ENCODE measurements around the gene EIF2B2.

GRCh38 chr14:74962046-74962445 is 40.7 kb upstream of the EIF2B2 start:
- TF ChIP-seq POLR2AphosphoS5 (IDR thresholded peaks at IDR 0.05; ENCODE audit: low read depth) (no peak), CTCF (conservative IDR thresholded peaks at IDR 0.05; ENCODE audit: low read depth in 2 of 2) (no peak), ETS1 (IDR thresholded peaks at IDR 0.05) (no peak), EZH2phosphoT487 (IDR thresholded peaks at IDR 0.05; ENCODE audit: unreplicated experiment) (no peak), EZH2 (IDR thresholded peaks at IDR 0.05; ENCODE audit: low read depth, unreplicated experiment) (no peak), JUNB (IDR thresholded peaks at IDR 0.05; ENCODE audit: unreplicated experiment) (no peak), ZNF114 (CRISPR knock-in tag; IDR thresholded peaks at IDR 0.05) (no peak), CREB1 (CRISPR knock-in tag; IDR thresholded peaks at IDR 0.05; ENCODE audit: low read depth) (no peak), ZNF331 (CRISPR knock-in tag; IDR thresholded peaks at IDR 0.05; ENCODE audit: low read depth) (no peak), STAT1 (IDR thresholded peaks at IDR 0.05; ENCODE audit: unreplicated experiment) (no peak), NANOG (IDR thresholded peaks at IDR 0.05; ENCODE audit: borderline replicate concordance) (no peak)
- TF ChIP-seq, protein P1, sequence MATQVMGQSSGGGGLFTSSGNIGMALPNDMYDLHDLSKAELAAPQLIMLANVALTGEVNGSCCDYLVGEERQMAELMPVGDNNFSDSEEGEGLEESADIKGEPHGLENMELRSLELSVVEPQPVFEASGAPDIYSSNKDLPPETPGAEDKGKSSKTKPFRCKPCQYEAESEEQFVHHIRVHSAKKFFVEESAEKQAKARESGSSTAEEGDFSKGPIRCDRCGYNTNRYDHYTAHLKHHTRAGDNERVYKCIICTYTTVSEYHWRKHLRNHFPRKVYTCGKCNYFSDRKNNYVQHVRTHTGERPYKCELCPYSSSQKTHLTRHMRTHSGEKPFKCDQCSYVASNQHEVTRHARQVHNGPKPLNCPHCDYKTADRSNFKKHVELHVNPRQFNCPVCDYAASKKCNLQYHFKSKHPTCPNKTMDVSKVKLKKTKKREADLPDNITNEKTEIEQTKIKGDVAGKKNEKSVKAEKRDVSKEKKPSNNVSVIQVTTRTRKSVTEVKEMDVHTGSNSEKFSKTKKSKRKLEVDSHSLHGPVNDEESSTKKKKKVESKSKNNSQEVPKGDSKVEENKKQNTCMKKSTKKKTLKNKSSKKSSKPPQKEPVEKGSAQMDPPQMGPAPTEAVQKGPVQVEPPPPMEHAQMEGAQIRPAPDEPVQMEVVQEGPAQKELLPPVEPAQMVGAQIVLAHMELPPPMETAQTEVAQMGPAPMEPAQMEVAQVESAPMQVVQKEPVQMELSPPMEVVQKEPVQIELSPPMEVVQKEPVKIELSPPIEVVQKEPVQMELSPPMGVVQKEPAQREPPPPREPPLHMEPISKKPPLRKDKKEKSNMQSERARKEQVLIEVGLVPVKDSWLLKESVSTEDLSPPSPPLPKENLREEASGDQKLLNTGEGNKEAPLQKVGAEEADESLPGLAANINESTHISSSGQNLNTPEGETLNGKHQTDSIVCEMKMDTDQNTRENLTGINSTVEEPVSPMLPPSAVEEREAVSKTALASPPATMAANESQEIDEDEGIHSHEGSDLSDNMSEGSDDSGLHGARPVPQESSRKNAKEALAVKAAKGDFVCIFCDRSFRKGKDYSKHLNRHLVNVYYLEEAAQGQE (IDR thresholded peaks at IDR 0.05; ENCODE audit: unreplicated experiment), result no peak
- TF ChIP-seq, protein P2, sequence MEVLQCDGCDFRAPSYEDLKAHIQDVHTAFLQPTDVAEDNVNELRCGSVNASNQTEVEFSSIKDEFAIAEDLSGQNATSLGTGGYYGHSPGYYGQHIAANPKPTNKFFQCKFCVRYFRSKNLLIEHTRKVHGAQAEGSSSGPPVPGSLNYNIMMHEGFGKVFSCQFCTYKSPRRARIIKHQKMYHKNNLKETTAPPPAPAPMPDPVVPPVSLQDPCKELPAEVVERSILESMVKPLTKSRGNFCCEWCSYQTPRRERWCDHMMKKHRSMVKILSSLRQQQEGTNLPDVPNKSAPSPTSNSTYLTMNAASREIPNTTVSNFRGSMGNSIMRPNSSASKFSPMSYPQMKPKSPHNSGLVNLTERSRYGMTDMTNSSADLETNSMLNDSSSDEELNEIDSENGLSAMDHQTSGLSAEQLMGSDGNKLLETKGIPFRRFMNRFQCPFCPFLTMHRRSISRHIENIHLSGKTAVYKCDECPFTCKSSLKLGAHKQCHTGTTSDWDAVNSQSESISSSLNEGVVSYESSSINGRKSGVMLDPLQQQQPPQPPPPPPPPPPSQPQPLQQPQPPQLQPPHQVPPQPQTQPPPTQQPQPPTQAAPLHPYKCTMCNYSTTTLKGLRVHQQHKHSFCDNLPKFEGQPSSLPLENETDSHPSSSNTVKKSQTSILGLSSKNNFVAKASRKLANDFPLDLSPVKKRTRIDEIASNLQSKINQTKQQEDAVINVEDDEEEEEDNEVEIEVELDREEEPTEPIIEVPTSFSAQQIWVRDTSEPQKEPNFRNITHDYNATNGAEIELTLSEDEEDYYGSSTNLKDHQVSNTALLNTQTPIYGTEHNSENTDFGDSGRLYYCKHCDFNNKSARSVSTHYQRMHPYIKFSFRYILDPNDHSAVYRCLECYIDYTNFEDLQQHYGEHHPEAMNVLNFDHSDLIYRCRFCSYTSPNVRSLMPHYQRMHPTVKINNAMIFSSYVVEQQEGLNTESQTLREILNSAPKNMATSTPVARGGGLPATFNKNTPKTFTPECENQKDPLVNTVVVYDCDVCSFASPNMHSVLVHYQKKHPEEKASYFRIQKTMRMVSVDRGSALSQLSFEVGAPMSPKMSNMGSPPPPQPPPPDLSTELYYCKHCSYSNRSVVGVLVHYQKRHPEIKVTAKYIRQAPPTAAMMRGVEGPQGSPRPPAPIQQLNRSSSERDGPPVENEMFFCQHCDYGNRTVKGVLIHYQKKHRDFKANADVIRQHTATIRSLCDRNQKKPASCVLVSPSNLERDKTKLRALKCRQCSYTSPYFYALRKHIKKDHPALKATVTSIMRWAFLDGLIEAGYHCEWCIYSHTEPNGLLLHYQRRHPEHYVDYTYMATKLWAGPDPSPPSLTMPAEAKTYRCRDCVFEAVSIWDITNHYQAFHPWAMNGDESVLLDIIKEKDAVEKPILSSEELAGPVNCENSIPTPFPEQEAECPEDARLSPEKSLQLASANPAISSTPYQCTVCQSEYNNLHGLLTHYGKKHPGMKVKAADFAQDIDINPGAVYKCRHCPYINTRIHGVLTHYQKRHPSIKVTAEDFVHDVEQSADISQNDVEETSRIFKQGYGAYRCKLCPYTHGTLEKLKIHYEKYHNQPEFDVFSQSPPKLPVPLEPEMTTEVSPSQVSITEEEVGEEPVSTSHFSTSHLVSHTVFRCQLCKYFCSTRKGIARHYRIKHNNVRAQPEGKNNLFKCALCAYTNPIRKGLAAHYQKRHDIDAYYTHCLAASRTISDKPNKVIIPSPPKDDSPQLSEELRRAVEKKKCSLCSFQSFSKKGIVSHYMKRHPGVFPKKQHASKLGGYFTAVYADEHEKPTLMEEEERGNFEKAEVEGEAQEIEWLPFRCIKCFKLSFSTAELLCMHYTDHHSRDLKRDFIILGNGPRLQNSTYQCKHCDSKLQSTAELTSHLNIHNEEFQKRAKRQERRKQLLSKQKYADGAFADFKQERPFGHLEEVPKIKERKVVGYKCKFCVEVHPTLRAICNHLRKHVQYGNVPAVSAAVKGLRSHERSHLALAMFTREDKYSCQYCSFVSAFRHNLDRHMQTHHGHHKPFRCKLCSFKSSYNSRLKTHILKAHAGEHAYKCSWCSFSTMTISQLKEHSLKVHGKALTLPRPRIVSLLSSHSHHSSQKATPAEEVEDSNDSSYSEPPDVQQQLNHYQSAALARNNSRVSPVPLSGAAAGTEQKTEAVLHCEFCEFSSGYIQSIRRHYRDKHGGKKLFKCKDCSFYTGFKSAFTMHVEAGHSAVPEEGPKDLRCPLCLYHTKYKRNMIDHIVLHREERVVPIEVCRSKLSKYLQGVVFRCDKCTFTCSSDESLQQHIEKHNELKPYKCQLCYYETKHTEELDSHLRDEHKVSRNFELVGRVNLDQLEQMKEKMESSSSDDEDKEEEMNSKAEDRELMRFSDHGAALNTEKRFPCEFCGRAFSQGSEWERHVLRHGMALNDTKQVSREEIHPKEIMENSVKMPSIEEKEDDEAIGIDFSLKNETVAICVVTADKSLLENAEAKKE (CRISPR knock-in tag; IDR thresholded peaks at IDR 0.05), result no peak

All from GM23338 (cell line).